ENCODE results near the gene HNRNPM.

DNA sequence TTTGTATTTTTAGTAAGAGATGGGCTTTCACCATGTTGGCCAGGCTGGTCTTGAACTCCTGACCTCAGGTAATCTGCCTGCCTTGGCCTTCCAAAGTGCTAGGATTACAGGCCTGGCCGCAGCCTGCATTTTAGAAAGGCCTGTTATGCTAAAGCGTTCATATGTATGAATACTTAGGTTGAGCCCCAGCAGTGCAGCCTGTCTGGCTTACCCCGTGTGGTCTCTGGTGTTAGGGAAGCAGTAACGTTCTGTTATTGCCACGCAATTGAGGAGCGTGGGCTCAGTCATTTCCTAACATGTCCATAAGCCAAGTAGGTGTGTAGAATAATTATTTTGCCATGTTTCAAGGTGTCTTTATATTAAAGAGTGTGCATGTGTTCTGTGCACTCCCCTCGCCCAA is 14.3 kb downstream of the HNRNPM start:
- TF ChIP-seq, protein P1, sequence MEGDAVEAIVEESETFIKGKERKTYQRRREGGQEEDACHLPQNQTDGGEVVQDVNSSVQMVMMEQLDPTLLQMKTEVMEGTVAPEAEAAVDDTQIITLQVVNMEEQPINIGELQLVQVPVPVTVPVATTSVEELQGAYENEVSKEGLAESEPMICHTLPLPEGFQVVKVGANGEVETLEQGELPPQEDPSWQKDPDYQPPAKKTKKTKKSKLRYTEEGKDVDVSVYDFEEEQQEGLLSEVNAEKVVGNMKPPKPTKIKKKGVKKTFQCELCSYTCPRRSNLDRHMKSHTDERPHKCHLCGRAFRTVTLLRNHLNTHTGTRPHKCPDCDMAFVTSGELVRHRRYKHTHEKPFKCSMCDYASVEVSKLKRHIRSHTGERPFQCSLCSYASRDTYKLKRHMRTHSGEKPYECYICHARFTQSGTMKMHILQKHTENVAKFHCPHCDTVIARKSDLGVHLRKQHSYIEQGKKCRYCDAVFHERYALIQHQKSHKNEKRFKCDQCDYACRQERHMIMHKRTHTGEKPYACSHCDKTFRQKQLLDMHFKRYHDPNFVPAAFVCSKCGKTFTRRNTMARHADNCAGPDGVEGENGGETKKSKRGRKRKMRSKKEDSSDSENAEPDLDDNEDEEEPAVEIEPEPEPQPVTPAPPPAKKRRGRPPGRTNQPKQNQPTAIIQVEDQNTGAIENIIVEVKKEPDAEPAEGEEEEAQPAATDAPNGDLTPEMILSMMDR (conservative IDR thresholded peaks at IDR 0.05; ENCODE audit: low read length) = no peak
- TF ChIP-seq EZH2phosphoT487 (IDR thresholded peaks at IDR 0.05; ENCODE audit: borderline replicate concordance) = no peak
